Activated CD4-positive, alpha-beta T cell treated with anti-CD3 and anti-CD28 coated beads, Interleukin-2, amount 50 U/mL, for 1 hour (primary cell): ENCODE data around the gene TMEM256.
A peak's percentile ranks its signal among the peaks of the same experiment; 100 is the strongest.
"Not testable (repeated sequence)": the region's sequence is repeated elsewhere in the genome, so short reads cannot be mapped to it uniquely, and the experiment has no call there.

Experiments used
- DNase-seq: peaks from one replicate; pipeline ENCODE4 v3.0.0-alpha.2; 2020

The TMEM256 gene

DNA sequence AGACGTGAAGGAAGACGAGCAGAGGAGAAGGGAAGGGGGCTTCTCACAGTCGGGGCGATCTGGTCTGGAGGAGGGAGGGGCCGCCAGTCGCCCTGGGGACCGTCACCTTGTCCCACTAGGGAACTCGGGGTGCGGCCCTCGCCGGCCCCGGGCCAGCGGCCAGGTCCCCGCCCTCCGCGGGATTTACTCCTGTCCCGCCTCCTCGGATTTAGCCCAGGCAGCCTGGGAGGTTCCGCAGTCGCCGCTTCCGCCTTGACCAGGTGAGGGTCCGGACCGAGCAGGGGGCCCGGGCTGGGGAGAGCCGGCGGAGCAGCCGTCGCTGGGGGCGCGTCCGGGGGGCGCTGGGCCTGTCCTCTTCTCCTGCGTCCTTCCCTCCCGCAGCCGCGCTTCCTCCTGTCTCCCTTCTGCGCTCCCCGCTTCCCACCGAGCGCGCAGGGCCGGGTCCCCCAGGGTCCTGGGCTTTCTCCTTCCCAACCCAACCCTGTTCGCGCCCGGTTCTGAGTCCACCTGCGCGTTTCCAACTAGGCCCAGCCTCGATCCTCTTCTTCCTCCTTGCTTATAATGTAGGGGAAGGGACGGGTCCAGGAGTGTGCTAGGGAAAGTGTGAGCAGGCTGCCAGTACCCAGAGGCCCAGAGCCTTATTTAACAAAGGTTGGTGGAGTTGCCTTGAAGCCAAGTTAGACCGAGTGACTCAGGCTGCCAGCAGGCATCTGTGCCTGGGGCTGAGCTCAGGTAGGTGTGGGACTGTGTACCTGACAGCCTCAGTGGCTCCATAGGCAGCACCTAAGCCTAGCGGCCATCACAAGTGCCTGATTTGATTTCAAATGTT is 22.8 kb downstream of the TMEM256 start, which contains the start of gene TNK1:
TSS of gene TNK1 (plus strand) at position 235 of the 829 bp plus-strand sequence. CDS start 1,838 bp downstream, outside the sequence.
- no peak for DNase-seq

DNA sequence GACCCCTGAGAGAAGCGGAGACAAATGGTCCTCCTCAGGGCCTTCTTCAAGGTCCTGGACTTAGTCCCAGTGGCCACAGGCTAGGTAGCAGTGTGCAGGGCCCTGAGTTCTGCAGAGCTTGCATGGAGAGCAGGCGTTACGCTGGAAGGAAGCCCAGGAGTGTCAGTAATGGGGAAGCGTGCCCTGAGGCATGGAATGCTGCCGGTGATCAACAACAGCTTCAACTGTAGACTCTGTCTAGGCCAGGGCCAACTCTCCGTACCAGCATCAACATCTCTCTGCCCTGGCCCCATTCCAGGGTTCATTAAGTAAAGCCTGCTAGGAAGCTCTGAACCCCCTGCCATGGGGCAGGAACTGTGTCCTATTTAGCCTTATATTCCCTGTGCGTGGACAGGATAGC is 23.6 kb downstream of the TMEM256 start:
- no peak for DNase-seq

DNA sequence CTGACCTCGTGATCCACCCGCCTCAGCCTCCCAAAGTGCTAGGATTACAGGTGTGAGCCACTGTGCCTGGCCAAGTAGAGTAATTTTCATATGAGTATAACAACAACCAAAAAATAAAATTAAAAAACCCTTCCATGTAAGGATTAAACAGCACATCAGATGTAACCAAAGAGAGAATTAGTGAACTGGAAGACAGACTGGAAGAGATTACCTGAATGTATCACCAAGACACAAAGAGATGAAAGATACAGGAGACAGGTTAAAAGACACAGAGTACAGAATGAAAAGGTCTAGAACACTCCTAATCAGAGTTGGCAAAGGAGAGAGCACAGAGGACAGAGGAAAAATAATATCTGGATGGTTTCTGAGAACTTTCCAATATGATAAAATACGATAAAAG is 24.8 kb downstream of the TMEM256 start:
- DNase-seq = no peak

DNA sequence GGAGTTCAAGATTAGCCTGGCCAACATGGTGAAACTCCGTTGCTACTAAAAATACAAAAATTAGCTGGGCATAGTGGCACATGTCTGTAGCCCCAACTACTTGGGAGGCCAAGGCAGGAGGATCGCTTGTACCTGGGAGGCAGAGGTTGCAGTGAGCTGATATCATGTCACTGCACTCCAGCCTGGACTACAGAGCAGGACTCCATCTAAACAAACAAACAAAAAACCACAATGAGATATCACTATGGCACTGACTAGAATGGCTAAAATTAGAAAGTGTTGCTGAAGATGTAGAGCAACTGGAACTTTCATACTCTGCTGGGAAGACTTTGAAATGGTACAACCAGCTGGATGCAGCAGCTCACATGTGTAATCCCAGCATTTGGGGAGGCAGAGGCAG is 29.5 kb downstream of the TMEM256 start:
- no peak for DNase-seq

DNA sequence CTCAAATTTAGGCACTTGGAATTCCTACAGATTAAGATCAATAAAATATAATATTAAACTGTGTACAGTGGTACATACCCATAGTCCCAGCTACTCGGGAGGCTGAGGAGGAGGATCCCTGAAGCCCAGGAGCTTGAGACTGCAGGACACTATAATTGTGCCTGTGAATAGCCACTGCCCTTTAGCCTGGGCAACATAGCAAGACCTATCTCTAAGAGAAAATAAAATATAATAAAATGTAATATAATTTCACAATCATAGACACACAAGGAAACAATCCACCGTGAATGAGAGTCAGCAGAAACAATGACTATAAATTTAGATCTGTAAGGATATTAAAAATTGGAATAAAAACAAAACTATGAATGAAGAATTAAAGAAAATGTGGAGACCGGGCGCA is 33.0 kb downstream of the TMEM256 start:
- no peak for DNase-seq

DNA sequence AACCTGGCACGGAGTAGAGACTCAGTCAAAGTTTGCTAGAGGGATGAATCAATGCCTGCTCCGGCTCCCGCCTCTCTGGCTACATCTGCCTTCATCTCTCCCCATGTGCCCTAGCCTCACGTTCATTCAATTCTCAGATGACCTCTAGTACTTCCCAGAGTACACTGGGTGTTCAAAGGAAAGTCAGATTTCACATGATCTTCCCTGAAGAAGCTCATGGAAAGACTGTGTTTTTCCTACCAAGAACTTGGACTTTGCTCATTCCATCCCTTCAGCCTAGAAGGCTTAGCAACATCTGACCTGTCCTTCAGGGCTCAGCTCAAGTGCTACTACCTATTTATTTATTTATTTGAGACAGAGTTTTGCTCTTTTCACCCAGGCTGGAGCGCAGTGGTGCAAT is 34.1 kb downstream of the TMEM256 start:
- DNase-seq = no peak

DNA sequence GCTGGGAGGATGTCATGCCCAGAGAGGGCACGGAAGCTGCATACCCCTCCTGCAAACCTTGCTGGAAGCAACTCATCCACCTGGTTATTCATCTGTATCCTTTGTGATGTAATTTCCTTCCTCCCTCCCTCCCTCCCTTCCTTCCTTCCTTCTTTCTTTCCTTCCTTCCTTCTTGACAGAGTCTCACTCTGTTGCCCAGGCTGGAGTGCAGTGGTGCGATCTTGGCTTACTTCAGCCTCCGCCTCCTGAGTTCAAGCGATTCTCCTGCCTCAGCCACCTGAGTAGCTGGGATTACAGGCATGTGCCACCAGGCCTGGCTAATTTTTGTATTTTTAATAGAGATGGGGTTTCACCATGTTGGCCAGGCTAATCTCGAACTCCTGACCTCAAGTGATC is 35.3 kb downstream of the TMEM256 start:
- not testable (repeated sequence) for DNase-seq

DNA sequence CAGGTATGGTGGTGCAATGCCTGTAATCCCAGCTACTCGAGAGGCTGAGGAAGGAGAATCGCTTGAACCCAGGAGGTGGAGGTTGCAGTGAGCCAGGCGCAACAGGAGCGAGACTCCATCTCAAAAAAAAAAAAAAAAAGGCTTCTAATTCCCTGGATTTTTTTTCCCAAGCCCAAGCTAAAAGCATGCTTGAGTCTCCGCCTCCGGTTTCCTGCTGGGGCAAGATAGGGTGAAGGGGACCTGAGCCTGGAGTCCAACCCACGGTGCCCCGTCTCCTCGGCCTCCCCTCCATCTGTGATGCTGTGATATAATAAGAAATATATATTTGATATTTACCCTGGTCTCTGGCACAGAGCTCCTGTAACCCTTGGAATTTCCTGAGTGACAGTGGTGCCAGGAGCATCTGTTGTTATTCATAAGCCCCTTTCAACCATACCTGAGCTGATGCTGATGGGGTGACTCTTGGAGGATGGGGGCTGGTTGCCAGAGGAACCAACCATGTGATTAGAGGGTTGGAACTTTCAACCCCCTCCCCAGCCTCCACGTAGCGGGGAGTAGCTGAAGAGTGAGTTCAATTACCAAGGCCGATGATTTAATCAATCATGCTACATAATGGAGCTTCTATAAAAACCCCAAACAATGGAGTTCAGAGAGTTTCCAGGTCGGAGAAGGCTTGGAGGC is 35.8 kb downstream of the TMEM256 start:
- no peak for DNase-seq

DNA sequence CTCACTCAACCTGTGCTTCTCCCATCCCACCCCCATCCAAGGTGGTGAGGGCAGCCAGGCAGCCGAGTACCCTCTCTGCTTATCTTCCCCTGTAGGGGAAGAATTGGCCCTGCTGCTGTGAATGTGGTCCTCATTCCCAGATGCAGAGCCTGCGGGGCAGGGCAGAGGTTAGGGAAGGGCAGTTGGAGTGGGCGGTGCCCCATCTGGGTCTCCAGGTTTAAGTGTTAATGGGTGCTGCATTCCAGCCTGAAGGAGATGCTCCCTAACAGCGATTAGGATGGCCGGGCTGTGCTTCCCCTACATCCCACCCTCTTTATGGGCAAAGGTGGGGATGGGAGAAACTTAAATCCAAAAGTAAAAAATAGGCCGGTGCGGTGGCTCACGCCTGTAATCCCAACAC is 36.8 kb downstream of the TMEM256 start:
- no peak for DNase-seq

DNA sequence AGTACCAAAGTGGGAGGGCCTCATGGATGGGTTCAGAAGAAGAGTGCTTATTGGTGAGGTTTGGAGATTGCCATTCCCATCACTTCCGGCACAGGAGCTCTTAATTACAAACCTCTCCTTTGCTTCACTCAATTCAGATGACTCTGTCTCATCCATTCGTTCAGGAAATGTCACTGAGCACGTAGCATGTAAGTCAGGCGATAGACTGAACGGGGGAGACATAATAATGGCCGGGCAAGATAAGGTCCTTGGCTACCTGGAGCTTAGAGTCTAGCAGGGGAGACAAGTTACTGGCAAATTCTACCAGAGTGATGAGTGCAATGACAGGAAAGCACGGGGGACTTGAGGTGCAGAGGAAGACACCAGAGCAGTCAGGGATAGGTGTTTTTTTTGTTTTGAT is 37.9 kb downstream of the TMEM256 start:
- not testable (repeated sequence) for DNase-seq

DNA sequence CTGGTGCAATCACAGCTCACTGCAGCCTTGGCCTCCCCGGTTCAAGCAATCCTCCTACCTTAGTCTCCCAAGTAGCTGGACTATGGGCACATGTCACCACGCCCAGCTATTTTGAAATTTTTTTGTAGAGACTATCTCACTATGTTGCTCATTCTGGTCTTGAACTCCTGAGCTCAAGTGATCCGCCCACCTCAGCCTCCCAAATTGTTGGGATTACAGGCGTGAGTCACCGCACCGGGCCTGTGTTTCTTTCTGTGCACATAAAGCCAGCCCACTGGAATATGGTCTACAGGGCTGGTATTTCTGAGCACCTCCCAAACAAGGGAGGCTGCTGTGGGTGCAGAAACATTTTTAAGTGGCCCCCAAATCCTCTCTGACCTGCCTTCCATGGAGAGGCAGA is 40.6 kb downstream of the TMEM256 start:
- no peak for DNase-seq

DNA sequence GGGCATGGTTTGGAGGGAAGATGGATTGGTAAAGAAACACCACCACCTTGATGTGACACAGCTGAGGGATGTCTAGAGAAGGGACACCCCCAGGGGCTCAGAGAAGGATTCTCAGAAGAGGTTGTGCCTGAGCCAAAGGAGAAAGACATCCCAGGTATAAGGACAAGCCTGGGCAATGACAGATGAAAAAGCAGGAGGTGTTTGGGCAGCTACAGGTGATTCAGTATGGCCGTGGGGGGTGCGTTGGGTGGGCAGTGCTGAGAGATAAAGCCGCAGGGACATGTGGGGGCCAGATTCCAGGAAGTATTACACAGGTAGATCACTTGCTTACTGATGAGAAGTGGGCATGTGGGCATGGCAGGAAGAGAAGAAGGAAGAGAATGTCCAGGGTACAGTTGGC is 42.0 kb downstream of the TMEM256 start:
- DNase-seq = no peak

DNA sequence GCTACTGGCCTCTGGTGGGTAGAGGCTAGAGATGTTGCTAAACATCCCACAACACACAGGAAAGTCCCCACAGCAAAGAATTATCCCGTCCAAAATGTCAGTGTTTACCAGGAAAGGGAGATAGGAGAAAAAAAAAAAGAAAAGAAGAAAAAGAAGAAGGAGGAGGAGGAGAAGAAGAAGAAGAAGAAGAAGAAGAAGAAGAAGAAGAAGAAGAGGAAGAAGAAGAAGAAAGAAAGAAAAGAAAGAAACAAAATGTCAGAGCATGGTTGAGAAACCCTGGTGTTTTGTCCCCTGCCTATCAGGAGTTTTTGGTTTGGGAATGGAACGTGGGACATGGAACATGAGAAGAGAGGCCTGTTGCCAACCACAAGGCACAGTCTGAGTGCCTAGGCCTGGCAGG is 46.5 kb downstream of the TMEM256 start:
- no peak for DNase-seq

DNA sequence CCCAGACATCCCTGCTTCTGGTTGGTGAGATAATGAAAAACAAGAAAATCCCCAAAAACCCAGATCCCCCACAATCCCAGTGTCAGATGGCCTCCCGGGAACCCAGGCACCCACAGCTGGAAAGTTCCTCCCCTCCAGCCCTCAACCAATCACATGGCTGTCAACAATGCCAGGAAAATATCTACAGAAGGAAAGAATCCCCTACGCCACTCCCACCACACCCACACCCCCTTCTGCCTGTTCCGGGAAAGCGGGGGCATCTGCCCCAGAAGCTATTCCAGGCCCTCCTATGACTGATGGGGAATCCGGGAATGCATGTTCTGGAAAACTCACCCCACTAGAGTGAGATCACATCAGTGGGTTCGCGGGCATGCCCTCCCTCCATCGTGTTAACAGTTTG is 47.1 kb downstream of the TMEM256 start:
- no peak for DNase-seq

DNA sequence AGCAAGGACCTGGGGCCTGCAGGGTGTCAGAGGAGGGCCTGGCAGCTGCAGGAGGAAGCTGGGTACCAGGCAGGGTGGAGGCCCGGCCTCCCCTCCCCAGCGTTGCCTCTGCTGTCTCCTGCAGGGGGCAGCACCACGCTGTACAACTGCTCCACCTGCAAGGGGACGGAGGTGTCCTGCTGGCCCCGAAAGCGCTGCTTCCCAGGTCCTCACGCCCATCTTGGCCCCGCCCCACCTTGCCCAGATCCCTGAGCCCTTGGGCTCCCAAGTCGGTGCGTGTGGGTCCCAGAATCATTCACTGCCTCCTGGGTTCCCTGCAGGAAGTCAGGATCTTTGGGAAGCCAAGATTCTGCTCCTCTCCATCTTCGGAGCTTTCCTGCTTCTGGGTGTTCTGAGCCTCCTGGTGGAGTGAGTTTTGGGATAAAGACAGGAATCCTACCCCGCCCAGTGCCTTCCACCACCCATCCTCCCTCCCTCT is 47.8 kb downstream of the TMEM256 start:
- DNase-seq = peak; percentile 84

DNA sequence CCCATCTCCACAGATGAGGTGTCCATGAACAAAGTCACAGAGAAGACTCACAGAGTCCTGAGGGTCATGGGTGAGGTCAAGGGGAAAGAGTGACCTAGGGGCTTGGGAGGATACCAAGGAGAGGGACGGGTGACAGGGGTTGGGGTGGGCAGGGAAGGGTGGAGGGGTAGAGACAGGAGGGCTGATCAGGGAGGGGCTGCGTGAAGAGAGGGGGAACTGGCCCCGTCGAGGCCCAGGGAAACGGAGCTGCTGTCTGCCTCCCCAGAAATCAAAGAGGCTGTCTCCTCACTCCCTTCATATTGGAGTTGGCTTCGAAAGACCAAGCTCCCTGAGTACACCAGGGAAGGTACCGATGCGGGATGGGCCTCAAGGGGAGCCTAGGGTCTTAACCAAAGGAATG is 48.3 kb downstream of the TMEM256 start:
- DNase-seq = no peak

DNA sequence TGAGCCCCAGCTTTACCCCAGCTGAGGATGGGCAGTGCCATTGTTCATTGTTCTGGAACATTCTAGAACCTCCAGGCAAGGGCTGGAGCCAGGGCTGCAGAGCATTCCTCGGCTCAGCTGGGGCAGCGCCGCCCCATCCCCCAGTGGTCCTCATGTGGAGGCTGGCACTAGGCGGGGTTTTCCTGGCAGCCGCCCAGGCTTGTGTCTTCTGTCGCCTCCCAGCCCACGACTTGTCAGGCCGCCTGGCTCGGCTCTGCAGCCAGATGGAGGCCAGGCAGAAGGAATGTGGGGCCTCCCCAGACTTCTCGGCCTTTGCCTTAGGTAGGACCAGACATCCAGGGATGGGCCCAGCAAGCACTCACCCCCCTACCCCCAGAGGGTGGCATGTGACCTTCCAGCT is 48.8 kb downstream of the TMEM256 start, which contains the start of gene TMEM95:
TSS of gene TMEM95 (plus strand) at position 104 of the 400 bp plus-strand sequence. CDS start at position 153, 49 bp downstream.
- DNase-seq = no peak

DNA sequence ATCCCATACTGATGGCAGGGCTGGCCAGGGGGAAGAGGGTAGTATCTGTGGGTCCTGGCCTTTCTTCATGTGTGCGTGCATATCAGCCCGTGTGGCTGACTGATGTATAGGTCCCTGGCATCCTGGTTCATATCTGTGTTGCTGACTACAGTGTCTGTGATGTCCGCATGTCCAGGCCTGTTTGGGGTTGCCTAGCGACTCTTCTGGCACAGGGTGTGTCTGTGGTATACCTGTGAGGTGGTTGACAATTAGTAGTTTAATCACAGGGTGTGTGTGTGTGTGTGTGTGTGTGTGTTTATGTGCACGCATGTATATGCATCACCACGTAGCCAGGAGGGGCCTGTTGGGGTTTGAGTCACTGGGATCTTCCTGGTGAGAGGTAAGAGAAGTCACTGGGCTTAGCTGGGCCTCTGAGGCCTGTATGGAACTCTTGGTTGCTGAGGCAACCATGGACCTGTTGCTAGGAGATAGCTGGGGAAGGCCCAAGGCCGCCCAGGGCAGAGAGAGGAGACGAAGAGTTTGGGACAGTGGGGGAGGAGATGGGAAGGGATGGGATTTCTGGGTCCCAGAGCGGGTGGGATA is 49.5 kb downstream of the TMEM256 start:
- DNase-seq = no peak
